Fibroblast of lung (primary cell): Measurements from ENCODE around the gene HACD2. TPM values are rescaled to one million over a fixed set of nuclear protein-coding genes. Genes with fewer than 3 reads are reported as not detected.

Source experiments
- DNase-seq, 2 donors: peaks; one replicate each; pipeline versions ENCODE4 v3.0.0 to v3.0.0-alpha.2; 2010; ENCODE audit warnings: low read depth in 2 of 2
- H2AFZ ChIP-seq: 2 replicates; pipeline ENCODE4 v1.5.1; 2012; ENCODE audit warnings: low read length, control low read depth, inconsistent platforms
- H3K27ac ChIP-seq: 2 replicates; pipeline ENCODE4 v1.5.1; 2011; ENCODE audit warnings: low read length, control low read depth; ENCODE audit not compliant: insufficient read depth
- H3K27me3 ChIP-seq: 2 replicates; pipeline ENCODE4 v1.5.1; 2011; ENCODE audit warnings: mild to moderate bottlenecking, low read length; ENCODE audit not compliant: control insufficient read depth, insufficient read depth
- H3K36me3 ChIP-seq: 2 replicates; pipeline ENCODE4 v1.5.1; 2011; ENCODE audit warnings: low read length; ENCODE audit not compliant: control insufficient read depth, insufficient read depth
- H3K4me1 ChIP-seq: 2 replicates; pipeline ENCODE4 v1.5.1; 2011; ENCODE audit warnings: low read length; ENCODE audit not compliant: control insufficient read depth, insufficient read depth; ENCODE audit errors: extremely low read depth
- H3K4me2 ChIP-seq: 2 replicates; pipeline ENCODE4 v1.5.1; 2011; ENCODE audit warnings: low read length, control low read depth; ENCODE audit not compliant: insufficient read depth; ENCODE audit errors: extremely low read depth
- H3K4me3 ChIP-seq, 4 experiments: fragments of 200-600 bp in 1 of 4; sonication (generic) in 1 of 4; replicated peaks in 1 of 4; 2 replicates each; pipeline ENCODE4 v1.5.1; 2011 to 2016; ENCODE audit warnings: low read length in 4 of 4, low read depth in 3 of 4, mild to moderate bottlenecking in 3 of 4, control low read depth in 2 of 4, inconsistent platforms in 1 of 4, mixed read lengths in 1 of 4; ENCODE audit not compliant: insufficient read depth in 1 of 4; ENCODE audit errors: control extremely low read depth in 1 of 4
- H3K79me2 ChIP-seq: 2 replicates; pipeline ENCODE4 v1.5.1; 2012; ENCODE audit warnings: mild to moderate bottlenecking, low read length, inconsistent platforms; ENCODE audit not compliant: control insufficient read depth, insufficient read depth
- H3K9ac ChIP-seq: 2 replicates; pipeline ENCODE4 v1.5.1; 2011; ENCODE audit warnings: mild to moderate bottlenecking, low read length, control low read depth; ENCODE audit not compliant: insufficient read depth
- H3K9me3 ChIP-seq: 2 replicates; pipeline ENCODE4 v1.5.1; 2012; ENCODE audit warnings: low read depth, low read length; ENCODE audit not compliant: control insufficient read depth, insufficient read depth
- H4K20me1 ChIP-seq: 2 replicates; pipeline ENCODE4 v1.5.1; 2011; ENCODE audit warnings: low read length; ENCODE audit not compliant: control insufficient read depth, insufficient read depth; ENCODE audit errors: extremely low read depth
- EZH2 ChIP-seq: IDR thresholded peaks from 2 replicates; pipeline ENCODE4 v1.5.1; 2012; ENCODE audit warnings: low read length, control low read depth, mild to moderate bottlenecking; ENCODE audit errors: missing control alignments
- polyA plus RNA-seq, 2 donors: library from polyadenylated mRNA; depleted of rRNA in 1 of 2; stranded (reverse) in 1 of 2; unstranded in 1 of 2; fragments of >200 nt; gene quantifications; 2 replicates each; pipeline ENCODE4 v1.2.1, GENCODE V29; 2011 to 2012; ENCODE audit warnings: missing spikeins in 1 of 2
- total RNA-seq: library from RNA; depleted of rRNA; stranded (reverse); fragments of >200 nt; gene quantifications from 2 replicates; pipeline ENCODE4 v1.2.1, GENCODE V29; 2014
- TF ChIP-seq, protein P1 (sequence below), 2 donors: IDR thresholded peaks in 1 of 2; conservative IDR thresholded peaks in 1 of 2; 1 replicate in 1 of 2; 2 replicates in 1 of 2; pipeline ENCODE4 v1.5.1; 2011 to 2012; ENCODE audit warnings: low read length in 2 of 2, control low read depth in 1 of 2, inconsistent platforms in 1 of 2, low read depth in 1 of 2, mild to moderate bottlenecking in 1 of 2

The HACD2 gene
- total and polyA plus RNA-seq, 2 donors (not counting 1 experiment from before 2014, with no cell fraction given): 22.0 to 48.7 TPM

- Histone ChIP-seq H3K4me1 (peaks cover 4% of the 10 kb centered on the region), H3K27ac (no peak overlapping the region), H3K4me2 (no peak overlapping the region), H3K36me3 (no peaks in the 10 kb centered on the region), H4K20me1 (no peaks in the 10 kb centered on the region), H2AFZ (no peak overlapping the region), H3K79me2 (no peaks in the 10 kb centered on the region), H3K27me3 (no peaks in the 10 kb centered on the region), H3K9ac (no peak overlapping the region), H3K4me3 (no peak overlapping the region), H3K9me3 (no peaks in the 10 kb centered on the region)
- TF ChIP-seq, protein P1, sequence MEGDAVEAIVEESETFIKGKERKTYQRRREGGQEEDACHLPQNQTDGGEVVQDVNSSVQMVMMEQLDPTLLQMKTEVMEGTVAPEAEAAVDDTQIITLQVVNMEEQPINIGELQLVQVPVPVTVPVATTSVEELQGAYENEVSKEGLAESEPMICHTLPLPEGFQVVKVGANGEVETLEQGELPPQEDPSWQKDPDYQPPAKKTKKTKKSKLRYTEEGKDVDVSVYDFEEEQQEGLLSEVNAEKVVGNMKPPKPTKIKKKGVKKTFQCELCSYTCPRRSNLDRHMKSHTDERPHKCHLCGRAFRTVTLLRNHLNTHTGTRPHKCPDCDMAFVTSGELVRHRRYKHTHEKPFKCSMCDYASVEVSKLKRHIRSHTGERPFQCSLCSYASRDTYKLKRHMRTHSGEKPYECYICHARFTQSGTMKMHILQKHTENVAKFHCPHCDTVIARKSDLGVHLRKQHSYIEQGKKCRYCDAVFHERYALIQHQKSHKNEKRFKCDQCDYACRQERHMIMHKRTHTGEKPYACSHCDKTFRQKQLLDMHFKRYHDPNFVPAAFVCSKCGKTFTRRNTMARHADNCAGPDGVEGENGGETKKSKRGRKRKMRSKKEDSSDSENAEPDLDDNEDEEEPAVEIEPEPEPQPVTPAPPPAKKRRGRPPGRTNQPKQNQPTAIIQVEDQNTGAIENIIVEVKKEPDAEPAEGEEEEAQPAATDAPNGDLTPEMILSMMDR (conservative IDR thresholded peaks at IDR 0.05 in 1 of 2, IDR thresholded peaks at IDR 0.05 in 1 of 2; ENCODE audit: low read depth in 1 of 2, low read length in 2 of 2): no peak
- no peak for TF ChIP-seq EZH2
- DNase-seq: peak in 1 of 2 donors; percentile 48
Observed at GRCh38 chr3:123540285-123540684, 44.6 kb downstream of the HACD2 start.

GRCh38 chr3:123536153-123536895, 48.5 kb downstream of the HACD2 start:
- TF ChIP-seq, protein P1 (conservative IDR thresholded peaks at IDR 0.05 in 1 of 2, IDR thresholded peaks at IDR 0.05 in 1 of 2; ENCODE audit: low read depth in 1 of 2, low read length in 2 of 2): no peak
- no peak for TF ChIP-seq EZH2
- H3K4me3 ChIP-seq: no peak overlapping the region
- H4K20me1 ChIP-seq: no peaks in the 10 kb centered on the region
- no peaks in the 10 kb centered on the region for H3K27me3 ChIP-seq
- H2AFZ ChIP-seq: no peak overlapping the region
- H3K27ac ChIP-seq: no peak overlapping the region
- H3K36me3 ChIP-seq: no peaks in the 10 kb centered on the region
- DNase-seq: no peak
- no peak overlapping the region for H3K4me2 ChIP-seq
- H3K4me1 ChIP-seq: peaks cover 4% of the 10 kb centered on the region
- no peak overlapping the region for H3K9ac ChIP-seq
- peaks cover 1% of the 10 kb centered on the region for H3K79me2 ChIP-seq
- H3K9me3 ChIP-seq: no peaks in the 10 kb centered on the region

DNA sequence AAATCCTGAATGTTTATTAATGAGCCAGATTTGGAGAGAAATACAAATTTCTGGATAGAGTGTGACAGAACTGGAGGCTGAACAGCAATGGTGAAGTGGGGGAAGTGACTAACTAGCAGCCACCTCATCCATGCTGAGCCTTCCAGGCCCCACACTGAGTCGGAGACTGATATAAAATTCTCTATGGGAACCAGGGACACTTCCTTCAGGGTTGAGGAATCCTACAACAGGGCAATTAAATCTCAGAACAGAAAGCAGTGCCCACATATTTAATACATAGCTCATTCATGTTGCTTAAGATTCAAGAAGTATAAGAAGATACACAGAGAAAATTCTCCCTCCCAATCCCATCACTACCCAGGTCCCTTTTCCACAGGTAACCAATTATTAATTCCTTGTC, 49.3 kb downstream of the HACD2 start:
- H3K4me3 ChIP-seq: no peak overlapping the region
- no peak overlapping the region for H3K27ac ChIP-seq
- no peak overlapping the region for H3K4me2 ChIP-seq
- no peak overlapping the region for H2AFZ ChIP-seq
- no peak for TF ChIP-seq EZH2
- TF ChIP-seq, protein P1 (conservative IDR thresholded peaks at IDR 0.05 in 1 of 2, IDR thresholded peaks at IDR 0.05 in 1 of 2; ENCODE audit: low read depth in 1 of 2, low read length in 2 of 2): no peak
- peak; percentile 9 to 61 for DNase-seq
- peaks cover 4% of the 10 kb centered on the region for H3K4me1 ChIP-seq
- no peaks in the 10 kb centered on the region for H4K20me1 ChIP-seq
- H3K79me2 ChIP-seq: peaks cover 1% of the 10 kb centered on the region
- H3K36me3 ChIP-seq: no peaks in the 10 kb centered on the region
- no peaks in the 10 kb centered on the region for H3K27me3 ChIP-seq
- H3K9me3 ChIP-seq: no peaks in the 10 kb centered on the region
- H3K9ac ChIP-seq: no peak overlapping the region
